ENCODE measurements around the gene SIPA1L3. TPM values are rescaled to one million over a fixed set of nuclear protein-coding genes. Genes with fewer than 3 reads are reported as not detected.

The SIPA1L3 gene
- total and polyA plus RNA-seq, 9 of the 15 experiments (the other 6 are each of a cell fraction or from before 2014, with no cell fraction given) = 0.01 to 6.1 (median 2.5) TPM

DNA sequence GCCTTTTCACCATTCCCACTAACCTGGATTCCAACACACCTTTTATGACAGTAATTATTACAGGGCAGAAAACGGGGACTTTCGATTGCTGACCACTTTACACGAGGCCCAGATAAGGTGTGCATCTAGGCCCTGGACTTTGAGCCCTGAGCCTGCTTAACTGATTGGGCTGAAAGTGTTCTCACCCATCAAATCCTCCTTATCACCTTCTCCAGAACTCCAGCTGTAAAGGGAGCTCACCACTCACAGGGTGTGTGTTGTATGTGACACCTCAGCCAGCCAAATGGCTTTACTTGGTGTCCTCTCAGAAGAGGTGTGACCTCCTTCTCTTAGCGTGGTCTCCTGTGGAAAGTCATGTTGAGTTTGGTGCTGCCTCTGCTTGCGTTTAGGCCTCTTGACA lies 36.5 kb downstream of the SIPA1L3 start (continued):
- TF ChIP-seq DIDO1 (tag; IDR thresholded peaks at IDR 0.05; ENCODE audit: low read depth) (no peak), ARHGAP35 (IDR thresholded peaks at IDR 0.05; ENCODE audit: partially characterized antibody) (no peak), KDM2B (CRISPR knock-in tag; IDR thresholded peaks at IDR 0.05) (no peak), FOXM1 (IDR thresholded peaks at IDR 0.05; ENCODE audit: low read depth) (peak; percentile 53; the same call in 1 of the 2 replicates), FOXM1 (CRISPR knock-in tag; IDR thresholded peaks at IDR 0.05; ENCODE audit: low read depth) (no peak), GABPB1 (CRISPR knock-in tag; IDR thresholded peaks at IDR 0.05) (no peak), TEAD2 (tag; IDR thresholded peaks at IDR 0.05) (no peak), HNRNPK (IDR thresholded peaks at IDR 0.05; ENCODE audit: low read depth, low read length, poor library complexity, severe bottlenecking) (no peak), ZNF165 (CRISPR knock-in tag; IDR thresholded peaks at IDR 0.05; ENCODE audit: borderline replicate concordance) (no peak), EZH2 (IDR thresholded peaks at IDR 0.05; ENCODE audit: borderline replicate concordance, low read depth, low read length) (no peak), ZNF23 (CRISPR knock-in tag; IDR thresholded peaks at IDR 0.05) (no peak), CBFA2T2 (conservative IDR thresholded peaks at IDR 0.05) (peak; percentile 79), RUNX1 (IDR thresholded peaks at IDR 0.05; ENCODE audit: low read depth) (no peak), NONO (IDR thresholded peaks at IDR 0.05; ENCODE audit: low read depth in 2 of 2, low read length in 1 of 2) (no peak), CBX8 (IDR thresholded peaks at IDR 0.05; ENCODE audit: borderline replicate concordance, extremely low read depth, low read depth, low read length, poor library complexity, severe bottlenecking) (no peak), ZEB2 (IDR thresholded peaks at IDR 0.05) (peak; percentile 86), ZNF76 (CRISPR knock-in tag; IDR thresholded peaks at IDR 0.05; ENCODE audit: borderline replicate concordance) (no peak)
- TF ChIP-seq, protein P1, sequence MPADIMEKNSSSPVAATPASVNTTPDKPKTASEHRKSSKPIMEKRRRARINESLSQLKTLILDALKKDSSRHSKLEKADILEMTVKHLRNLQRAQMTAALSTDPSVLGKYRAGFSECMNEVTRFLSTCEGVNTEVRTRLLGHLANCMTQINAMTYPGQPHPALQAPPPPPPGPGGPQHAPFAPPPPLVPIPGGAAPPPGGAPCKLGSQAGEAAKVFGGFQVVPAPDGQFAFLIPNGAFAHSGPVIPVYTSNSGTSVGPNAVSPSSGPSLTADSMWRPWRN (IDR thresholded peaks at IDR 0.05; ENCODE audit: low read depth) = no peak
- TF ChIP-seq, protein P2, sequence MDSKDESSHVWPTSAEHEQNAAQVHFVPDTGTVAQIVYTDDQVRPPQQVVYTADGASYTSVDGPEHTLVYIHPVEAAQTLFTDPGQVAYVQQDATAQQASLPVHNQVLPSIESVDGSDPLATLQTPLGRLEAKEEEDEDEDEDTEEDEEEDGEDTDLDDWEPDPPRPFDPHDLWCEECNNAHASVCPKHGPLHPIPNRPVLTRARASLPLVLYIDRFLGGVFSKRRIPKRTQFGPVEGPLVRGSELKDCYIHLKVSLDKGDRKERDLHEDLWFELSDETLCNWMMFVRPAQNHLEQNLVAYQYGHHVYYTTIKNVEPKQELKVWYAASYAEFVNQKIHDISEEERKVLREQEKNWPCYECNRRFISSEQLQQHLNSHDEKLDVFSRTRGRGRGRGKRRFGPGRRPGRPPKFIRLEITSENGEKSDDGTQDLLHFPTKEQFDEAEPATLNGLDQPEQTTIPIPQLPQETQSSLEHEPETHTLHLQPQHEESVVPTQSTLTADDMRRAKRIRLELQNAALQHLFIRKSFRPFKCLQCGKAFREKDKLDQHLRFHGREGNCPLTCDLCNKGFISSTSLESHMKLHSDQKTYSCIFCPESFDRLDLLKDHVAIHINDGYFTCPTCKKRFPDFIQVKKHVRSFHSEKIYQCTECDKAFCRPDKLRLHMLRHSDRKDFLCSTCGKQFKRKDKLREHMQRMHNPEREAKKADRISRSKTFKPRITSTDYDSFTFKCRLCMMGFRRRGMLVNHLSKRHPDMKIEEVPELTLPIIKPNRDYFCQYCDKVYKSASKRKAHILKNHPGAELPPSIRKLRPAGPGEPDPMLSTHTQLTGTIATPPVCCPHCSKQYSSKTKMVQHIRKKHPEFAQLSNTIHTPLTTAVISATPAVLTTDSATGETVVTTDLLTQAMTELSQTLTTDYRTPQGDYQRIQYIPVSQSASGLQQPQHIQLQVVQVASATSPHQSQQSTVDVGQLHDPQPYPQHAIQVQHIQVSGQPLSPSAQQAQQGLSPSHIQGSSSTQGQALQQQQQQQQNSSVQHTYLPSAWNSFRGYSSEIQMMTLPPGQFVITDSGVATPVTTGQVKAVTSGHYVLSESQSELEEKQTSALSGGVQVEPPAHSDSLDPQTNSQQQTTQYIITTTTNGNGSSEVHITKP (IDR thresholded peaks at IDR 0.05; ENCODE audit: partially characterized antibody) = peak; percentile 44
- TF ChIP-seq, protein P3, sequence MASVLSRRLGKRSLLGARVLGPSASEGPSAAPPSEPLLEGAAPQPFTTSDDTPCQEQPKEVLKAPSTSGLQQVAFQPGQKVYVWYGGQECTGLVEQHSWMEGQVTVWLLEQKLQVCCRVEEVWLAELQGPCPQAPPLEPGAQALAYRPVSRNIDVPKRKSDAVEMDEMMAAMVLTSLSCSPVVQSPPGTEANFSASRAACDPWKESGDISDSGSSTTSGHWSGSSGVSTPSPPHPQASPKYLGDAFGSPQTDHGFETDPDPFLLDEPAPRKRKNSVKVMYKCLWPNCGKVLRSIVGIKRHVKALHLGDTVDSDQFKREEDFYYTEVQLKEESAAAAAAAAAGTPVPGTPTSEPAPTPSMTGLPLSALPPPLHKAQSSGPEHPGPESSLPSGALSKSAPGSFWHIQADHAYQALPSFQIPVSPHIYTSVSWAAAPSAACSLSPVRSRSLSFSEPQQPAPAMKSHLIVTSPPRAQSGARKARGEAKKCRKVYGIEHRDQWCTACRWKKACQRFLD (CRISPR knock-in tag; IDR thresholded peaks at IDR 0.05) = peak; percentile 28; the same call in 1 of the 2 replicates
- TF ChIP-seq, protein P4, sequence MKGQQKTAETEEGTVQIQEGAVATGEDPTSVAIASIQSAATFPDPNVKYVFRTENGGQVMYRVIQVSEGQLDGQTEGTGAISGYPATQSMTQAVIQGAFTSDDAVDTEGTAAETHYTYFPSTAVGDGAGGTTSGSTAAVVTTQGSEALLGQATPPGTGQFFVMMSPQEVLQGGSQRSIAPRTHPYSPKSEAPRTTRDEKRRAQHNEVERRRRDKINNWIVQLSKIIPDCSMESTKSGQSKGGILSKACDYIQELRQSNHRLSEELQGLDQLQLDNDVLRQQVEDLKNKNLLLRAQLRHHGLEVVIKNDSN (CRISPR knock-in tag; IDR thresholded peaks at IDR 0.05) = no peak

All from K562 (cell line).